Thyroid gland (tissue), 4 donors: ENCODE measurements around the gene CENPM. TPM values are rescaled to one million over a fixed set of nuclear protein-coding genes. Genes with fewer than 3 reads are reported as not detected.

Experiments
- DNase-seq, 2 donors: peaks; one replicate each; pipeline ENCODE4 v3.0.0-alpha.2; 2019
- H3K27ac ChIP-seq, 3 donors: fragments of 200-600 bp; sonication (generic); 1 replicate in 2 of 3; 2 replicates in 1 of 3; pipeline ENCODE4 v1.5.1; 2016 to 2019; ENCODE audit warnings: mild to moderate bottlenecking in 1 of 3, moderate library complexity in 1 of 3
- H3K27me3 ChIP-seq: fragments of 200-600 bp; sonication (generic); one replicate; pipeline ENCODE4 v1.5.1; 2019
- H3K36me3 ChIP-seq, 2 donors: fragments of 200-600 bp; sonication (generic); one replicate each; pipeline ENCODE4 v1.5.1; 2016 to 2019
- H3K4me1 ChIP-seq, 2 donors: fragments of 200-600 bp; sonication (generic); one replicate each; pipeline ENCODE4 v1.5.1; 2017 to 2019
- H3K4me3 ChIP-seq, 3 donors: fragments of 200-600 bp; sonication (generic); replicated peaks in 1 of 3; 1 replicate in 2 of 3; 2 replicates in 1 of 3; pipeline ENCODE4 v1.5.1; 2016; ENCODE audit warnings: mild to moderate bottlenecking in 1 of 3
- H3K9me3 ChIP-seq: fragments of 200-600 bp; sonication (generic); one replicate; pipeline ENCODE4 v1.5.1; 2017
- POLR2A ChIP-seq, 2 donors: fragments of 450-650 bp; IDR thresholded peaks; one replicate each; pipeline ENCODE4 v1.6.1; 2017; ENCODE audit warnings: antibody characterized with exemption in 2 of 2, mild to moderate bottlenecking in 2 of 2, moderate library complexity in 1 of 2
- WGBS, 2 donors: methylation state at CpG; one replicate each; pipeline ENCODE4 v1.1.5; 2017; 5-methylcytosine and 5-hydroxymethylcytosine counted together
- intact Hi-C: fragments of 100-400 bp; cut with DNase I; formaldehyde crosslinking; loops from one replicate; pipeline ENCODE4 v1.15.1; 2023
- total RNA-seq, 4 donors: library from RNA; depleted of rRNA; stranded (reverse); fragments of >200 nt; gene quantifications; one replicate each; pipeline ENCODE4 v1.2.3, GENCODE V29; 2016
- TF ChIP-seq, protein P1 (sequence below), 6 experiments: fragments of 200-600 bp in 3 of 6; fragments of 450-650 bp in 3 of 6; sonication (generic) in 3 of 6; IDR thresholded peaks; one replicate each; pipeline ENCODE4 v1.5.1; 2016 to 2019; ENCODE audit warnings: antibody characterized with exemption in 6 of 6, mild to moderate bottlenecking in 2 of 6, inconsistent platforms in 1 of 6, moderate library complexity in 1 of 6

The CENPM gene
- total RNA-seq, 4 donors from 2014 or later = 0.56 TPM; not detected in 3

DNA sequence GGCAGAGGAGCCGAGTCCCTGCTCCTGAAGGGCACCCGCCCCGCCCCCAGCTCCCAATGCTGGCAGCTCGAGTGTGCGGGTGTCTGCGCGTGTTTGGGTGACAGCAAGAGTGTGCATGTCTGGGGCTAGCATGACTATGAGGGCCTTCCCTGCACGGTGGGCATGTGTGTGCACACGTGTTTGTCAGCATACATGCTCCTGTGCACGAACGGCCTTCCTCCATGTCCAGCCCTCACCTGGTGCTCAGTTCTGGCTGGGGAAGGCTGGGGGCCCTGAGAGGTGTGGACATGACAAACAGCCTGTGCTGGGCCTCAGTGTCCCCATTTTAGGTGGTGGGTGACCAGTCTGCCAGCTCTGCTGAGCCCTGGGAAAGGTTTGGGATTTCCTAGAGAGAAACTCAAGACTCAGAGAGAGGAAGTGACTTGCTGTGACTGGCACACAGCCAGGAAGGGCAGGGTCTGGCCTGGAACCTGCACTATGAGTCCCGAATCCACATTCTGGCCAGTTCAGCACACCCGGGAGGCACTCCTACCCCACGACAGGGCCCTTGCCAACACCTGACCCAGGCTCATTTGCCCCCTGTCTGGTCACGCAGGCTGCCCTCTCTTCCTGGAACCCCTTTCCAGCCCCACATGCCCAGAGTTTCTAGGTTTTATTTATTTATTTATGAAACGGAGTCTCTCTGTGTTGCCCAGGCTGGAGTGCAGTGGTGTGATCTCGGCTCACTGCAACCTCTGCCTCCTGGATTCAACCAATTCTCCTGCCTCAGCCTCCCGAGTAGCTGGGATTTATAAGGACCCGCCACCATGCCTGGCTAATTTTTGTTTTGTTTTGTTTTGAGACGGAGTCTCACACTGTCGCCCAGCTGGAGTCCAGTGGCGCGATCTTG, 28.8 kb downstream of the CENPM start:
- Histone ChIP-seq H3K4me3 (no peak overlapping the region), H3K36me3 (no peaks in the 10 kb centered on the region), H3K27ac (no peak overlapping the region), H3K9me3 (no peaks in the 10 kb centered on the region), H3K27me3 (peaks cover 16% of the 10 kb centered on the region), H3K4me1 (peaks cover 10 to 30% of the 10 kb centered on the region in 2 donors)
- TF ChIP-seq POLR2A (IDR thresholded peaks at IDR 0.05) = no peak
- TF ChIP-seq, protein P1, sequence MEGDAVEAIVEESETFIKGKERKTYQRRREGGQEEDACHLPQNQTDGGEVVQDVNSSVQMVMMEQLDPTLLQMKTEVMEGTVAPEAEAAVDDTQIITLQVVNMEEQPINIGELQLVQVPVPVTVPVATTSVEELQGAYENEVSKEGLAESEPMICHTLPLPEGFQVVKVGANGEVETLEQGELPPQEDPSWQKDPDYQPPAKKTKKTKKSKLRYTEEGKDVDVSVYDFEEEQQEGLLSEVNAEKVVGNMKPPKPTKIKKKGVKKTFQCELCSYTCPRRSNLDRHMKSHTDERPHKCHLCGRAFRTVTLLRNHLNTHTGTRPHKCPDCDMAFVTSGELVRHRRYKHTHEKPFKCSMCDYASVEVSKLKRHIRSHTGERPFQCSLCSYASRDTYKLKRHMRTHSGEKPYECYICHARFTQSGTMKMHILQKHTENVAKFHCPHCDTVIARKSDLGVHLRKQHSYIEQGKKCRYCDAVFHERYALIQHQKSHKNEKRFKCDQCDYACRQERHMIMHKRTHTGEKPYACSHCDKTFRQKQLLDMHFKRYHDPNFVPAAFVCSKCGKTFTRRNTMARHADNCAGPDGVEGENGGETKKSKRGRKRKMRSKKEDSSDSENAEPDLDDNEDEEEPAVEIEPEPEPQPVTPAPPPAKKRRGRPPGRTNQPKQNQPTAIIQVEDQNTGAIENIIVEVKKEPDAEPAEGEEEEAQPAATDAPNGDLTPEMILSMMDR (IDR thresholded peaks at IDR 0.05) = no peak
- intact Hi-C loops = no loop called here
- WGBS, 2 donors = 66 to 71% methylated on average over 14 to 23 of the region's 23 CpGs
- peak; percentile 25 to 29 for DNase-seq

DNA sequence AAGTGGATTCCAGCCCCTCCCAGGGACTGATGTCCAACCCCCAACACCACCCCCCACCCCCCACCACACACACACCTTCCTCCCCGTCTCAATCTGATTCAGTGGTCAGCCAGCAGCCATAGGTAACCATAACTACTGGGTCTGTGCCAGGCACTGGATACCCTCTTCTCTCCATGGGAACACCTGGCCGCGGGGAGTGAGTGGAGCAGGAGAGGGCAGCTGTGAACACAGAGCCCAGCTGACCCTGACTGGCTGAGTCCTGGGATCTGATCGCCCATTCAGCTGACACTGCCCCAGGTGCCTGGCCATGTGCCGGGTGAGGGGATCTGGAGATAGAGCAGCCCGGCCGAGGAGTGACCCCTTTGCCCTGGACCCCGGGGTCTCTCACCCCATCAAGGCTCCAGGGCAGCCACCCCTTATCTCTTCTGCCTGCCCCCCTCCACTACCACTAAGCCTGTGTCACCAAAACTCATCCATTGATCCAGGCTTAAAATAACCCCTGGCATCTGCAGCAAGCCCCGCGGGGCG, 29.5 kb downstream of the CENPM start:
- no peak for DNase-seq
- no peaks in the 10 kb centered on the region for H3K36me3 ChIP-seq
- 49 to 62% methylated on average over 8 to 11 of the region's 11 CpGs for WGBS, 2 donors
- H3K27me3 ChIP-seq = peaks cover 17% of the 10 kb centered on the region
- peaks cover 10 to 30% of the 10 kb centered on the region in 2 donors for H3K4me1 ChIP-seq
- no peak overlapping the region for H3K27ac ChIP-seq
- TF ChIP-seq, protein P1 (IDR thresholded peaks at IDR 0.05) = no peak
- TF ChIP-seq POLR2A (IDR thresholded peaks at IDR 0.05) = no peak
- H3K9me3 ChIP-seq = no peaks in the 10 kb centered on the region
- no peak overlapping the region for H3K4me3 ChIP-seq
- intact Hi-C loops = no loop called here

DNA sequence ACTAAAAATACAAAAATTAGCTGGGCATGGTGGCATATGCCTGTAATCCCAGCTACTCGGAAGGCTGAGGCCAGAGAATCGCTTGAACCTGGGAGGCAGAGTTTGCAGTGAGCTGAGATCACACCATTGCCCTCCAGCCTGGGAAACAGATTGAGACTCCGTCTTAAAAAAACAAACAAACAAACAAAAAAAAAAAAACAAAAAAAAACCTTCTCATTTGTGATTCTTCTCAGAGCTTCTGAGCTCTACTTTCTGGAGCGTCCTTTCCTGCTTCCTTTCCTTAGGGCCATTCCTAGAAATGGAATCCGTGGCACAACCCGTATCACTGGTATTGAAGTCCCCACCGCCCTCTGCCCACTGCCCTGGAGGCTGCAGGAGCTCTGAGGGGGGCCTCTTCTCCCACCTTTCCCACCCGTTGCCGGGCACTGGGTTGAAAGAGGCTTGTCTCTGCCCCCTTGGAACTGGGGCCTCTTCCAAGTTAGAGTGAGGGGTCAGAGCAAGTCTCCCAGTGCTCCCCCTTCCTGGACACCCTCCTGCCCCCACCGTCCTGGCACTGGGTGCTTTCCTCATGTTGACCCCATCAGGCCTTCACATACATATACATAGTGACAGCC, 30.1 kb downstream of the CENPM start:
- H3K4me3 ChIP-seq = no peak overlapping the region
- 57 to 67% methylated on average over 10 of the region's 10 CpGs for WGBS, 2 donors
- H3K27me3 ChIP-seq = peaks cover 23% of the 10 kb centered on the region
- no peak for DNase-seq
- H3K36me3 ChIP-seq = no peaks in the 10 kb centered on the region
- TF ChIP-seq, protein P1 (IDR thresholded peaks at IDR 0.05) = no peak
- no peak for TF ChIP-seq POLR2A (IDR thresholded peaks at IDR 0.05)
- intact Hi-C loops = no loop called here
- H3K4me1 ChIP-seq = peaks cover 10 to 30% of the 10 kb centered on the region in 2 donors
- no peak overlapping the region for H3K27ac ChIP-seq
- no peaks in the 10 kb centered on the region for H3K9me3 ChIP-seq

DNA sequence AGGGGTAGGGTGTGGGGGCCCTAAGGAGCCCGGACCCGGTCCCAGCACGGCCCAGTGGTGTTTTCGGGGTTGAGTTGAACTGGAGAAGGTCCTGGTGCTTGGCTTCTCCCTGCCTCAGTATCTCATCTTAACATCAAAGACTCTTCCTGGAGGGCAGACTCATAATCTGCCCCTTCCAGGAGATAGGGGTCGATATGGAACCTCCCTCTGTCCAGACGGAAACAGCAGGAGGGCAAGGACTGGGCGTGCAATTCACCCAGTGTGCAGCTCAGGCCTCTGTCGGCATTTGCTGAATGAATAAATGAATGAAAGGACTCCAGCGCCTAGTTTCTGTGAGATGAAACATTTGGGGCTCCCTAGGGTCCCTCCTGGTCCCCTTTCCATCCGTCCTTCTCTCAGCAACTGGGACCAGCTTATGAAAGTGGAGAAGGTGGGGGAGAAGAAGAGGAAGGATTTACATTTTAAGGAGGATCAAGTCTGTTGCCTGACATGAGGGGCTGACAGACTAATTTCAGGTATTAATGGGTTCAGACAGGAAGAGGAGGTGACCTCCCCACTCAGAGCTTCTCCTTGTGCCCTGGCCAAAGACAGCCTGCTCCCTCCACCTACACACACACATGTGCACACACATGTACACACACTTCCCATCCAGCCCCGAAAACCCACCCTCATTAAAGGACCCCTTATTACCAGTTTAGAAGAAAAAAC, 31.0 kb downstream of the CENPM start:
- no peak overlapping the region for H3K27ac ChIP-seq
- H3K4me1 ChIP-seq = peaks cover 13 to 34% of the 10 kb centered on the region in 2 donors
- no peak for DNase-seq
- no peaks in the 10 kb centered on the region for H3K9me3 ChIP-seq
- 51 to 54% methylated on average over 9 to 11 of the region's 11 CpGs for WGBS, 2 donors
- TF ChIP-seq POLR2A (IDR thresholded peaks at IDR 0.05) = no peak
- TF ChIP-seq, protein P1 (IDR thresholded peaks at IDR 0.05) = no peak
- peaks cover 32% of the 10 kb centered on the region for H3K27me3 ChIP-seq
- H3K4me3 ChIP-seq = no peak overlapping the region
- intact Hi-C loops = no loop called here
- H3K36me3 ChIP-seq = no peaks in the 10 kb centered on the region
